H1 (cell line): ENCODE results near the gene DGKD.

Source experiments
- BRCA1 ChIP-seq: IDR thresholded peaks from 2 replicates; pipeline ENCODE4 v1.6.1; 2012; ENCODE audit warnings: low read depth, low read length, improper control_type of control experiment
- CBX8 ChIP-seq: fragments of 300-800, 300-1000 bp; sonication (generic); IDR thresholded peaks from 2 replicates; pipeline ENCODE4 v1.7.1; 2016; ENCODE audit warnings: low read depth, low read length, borderline replicate concordance
- EZH2 ChIP-seq: fragments of 200-600 bp; sonication (generic); IDR thresholded peaks from 2 replicates; pipeline ENCODE4 v1.7.1; 2012; ENCODE audit warnings: low read depth, mild to moderate bottlenecking, moderate library complexity, low read length, inconsistent platforms; ENCODE audit not compliant: severe bottlenecking
- GABPA ChIP-seq: IDR thresholded peaks from 2 replicates; pipeline ENCODE4 v1.6.1; 2011; ENCODE audit warnings: mild to moderate bottlenecking, low read length, moderate library complexity, borderline replicate concordance; ENCODE audit not compliant: insufficient read depth
- PHF8 ChIP-seq: fragments of 200-600 bp; sonication (generic); conservative IDR thresholded peaks from 2 replicates; pipeline ENCODE4 v1.7.1; 2012; ENCODE audit warnings: low read depth, mild to moderate bottlenecking, inconsistent platforms, low read length, moderate library complexity
- POLR2A ChIP-seq, 2 experiments: IDR thresholded peaks; 1 replicate in 1 of 2; 2 replicates in 1 of 2; pipeline ENCODE4 v1.6.1; 2011; ENCODE audit warnings: low read depth in 2 of 2, low read length in 2 of 2, mild to moderate bottlenecking in 2 of 2; ENCODE audit errors: control extremely low read depth in 1 of 2
- POLR2AphosphoS5 ChIP-seq: IDR thresholded peaks from 2 replicates; pipeline ENCODE4 v1.6.1; 2011; ENCODE audit warnings: low read depth, low read length
- RAD21 ChIP-seq, 2 experiments: IDR thresholded peaks in 1 of 2; conservative IDR thresholded peaks in 1 of 2; 2 replicates each; pipeline ENCODE4 v1.6.1; 2011; ENCODE audit warnings: low read depth in 2 of 2, low read length in 2 of 2, improper control_type of control experiment in 1 of 2, inconsistent platforms in 1 of 2, mild to moderate bottlenecking in 1 of 2, moderate library complexity in 1 of 2
- SIN3A ChIP-seq, 2 experiments: IDR thresholded peaks in 1 of 2; conservative IDR thresholded peaks in 1 of 2; 2 replicates each; pipeline ENCODE4 v1.6.1; 2011 to 2012; ENCODE audit warnings: low read length in 2 of 2, improper control_type of control experiment in 1 of 2, low read depth in 1 of 2, mild to moderate bottlenecking in 1 of 2
- SRF ChIP-seq: IDR thresholded peaks from 2 replicates; pipeline ENCODE4 v1.6.1; 2011; ENCODE audit warnings: mild to moderate bottlenecking, low read depth, low read length, moderate library complexity
- TAF1 ChIP-seq: IDR thresholded peaks from 2 replicates; pipeline ENCODE4 v1.6.1; 2011; ENCODE audit warnings: mild to moderate bottlenecking, low read depth, low read length
- TEAD4 ChIP-seq: IDR thresholded peaks from 2 replicates; pipeline ENCODE4 v1.6.1; 2012; ENCODE audit warnings: low read depth, low read length, inconsistent platforms, mixed read lengths
- TF ChIP-seq, protein P1 (sequence below), 3 experiments: IDR thresholded peaks; 1 replicate in 2 of 3; 2 replicates in 1 of 3; pipeline versions ENCODE4 v1.5.1 to v1.6.1; 2011; ENCODE audit warnings: low read length in 3 of 3, mild to moderate bottlenecking in 3 of 3, inconsistent platforms in 2 of 3, low read depth in 1 of 3, moderate library complexity in 1 of 3; ENCODE audit not compliant: insufficient read depth in 1 of 3; ENCODE audit errors: control extremely low read depth in 1 of 3

DNA sequence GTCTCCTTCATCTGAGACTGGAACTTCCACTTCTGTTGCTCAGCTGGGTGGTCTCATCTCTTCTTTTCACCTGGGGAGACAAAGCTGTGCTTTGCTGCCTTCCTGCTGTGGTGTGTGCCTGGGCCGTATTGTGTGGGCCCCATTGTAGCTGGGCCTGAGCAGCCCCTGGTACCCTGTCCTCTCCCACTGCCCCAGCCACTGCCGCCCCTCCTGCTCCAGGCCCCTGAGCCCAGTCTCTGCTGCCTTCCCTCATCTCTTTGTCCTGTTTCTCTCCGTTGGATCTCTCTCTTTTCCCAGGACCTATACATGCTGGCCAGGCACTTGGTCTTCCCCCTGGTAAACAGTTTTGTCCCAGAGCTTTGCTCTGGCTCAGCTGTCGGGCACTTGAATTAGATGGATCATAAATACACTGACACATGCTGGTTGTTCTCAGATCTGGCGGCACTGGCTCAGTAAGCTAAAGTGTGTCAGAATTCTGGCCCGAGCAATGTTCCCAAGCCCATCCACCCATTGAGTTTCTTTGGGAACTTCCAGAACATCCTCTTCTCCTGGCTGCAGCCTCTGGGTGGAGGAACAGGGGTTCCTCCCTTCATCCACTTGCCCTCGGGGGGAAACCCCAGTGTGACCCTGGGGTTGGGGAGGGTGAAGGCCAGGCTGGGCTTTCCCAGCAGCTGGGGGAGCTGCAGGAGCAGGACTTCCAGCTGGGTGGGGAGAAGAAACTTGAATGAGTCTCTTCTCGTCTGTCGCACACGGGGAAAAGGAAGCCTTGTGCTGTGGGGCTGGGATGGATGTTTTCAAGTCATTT lies 99.0 kb downstream of the DGKD start:
- no peak for TF ChIP-seq CBX8
- no peak for TF ChIP-seq BRCA1
- TF ChIP-seq SRF = no peak
- no peak for TF ChIP-seq SIN3A (conservative IDR thresholded peaks at IDR 0.05 in 1 of 2, IDR thresholded peaks at IDR 0.05 in 1 of 2; ENCODE audit: low read depth in 1 of 2, low read length in 2 of 2)
- TF ChIP-seq RAD21 (IDR thresholded peaks at IDR 0.05 in 1 of 2, conservative IDR thresholded peaks at IDR 0.05 in 1 of 2; ENCODE audit: low read depth in 2 of 2, low read length in 2 of 2) = no peak
- TF ChIP-seq EZH2 = no peak
- TF ChIP-seq POLR2AphosphoS5 = no peak
- TF ChIP-seq, protein P1, sequence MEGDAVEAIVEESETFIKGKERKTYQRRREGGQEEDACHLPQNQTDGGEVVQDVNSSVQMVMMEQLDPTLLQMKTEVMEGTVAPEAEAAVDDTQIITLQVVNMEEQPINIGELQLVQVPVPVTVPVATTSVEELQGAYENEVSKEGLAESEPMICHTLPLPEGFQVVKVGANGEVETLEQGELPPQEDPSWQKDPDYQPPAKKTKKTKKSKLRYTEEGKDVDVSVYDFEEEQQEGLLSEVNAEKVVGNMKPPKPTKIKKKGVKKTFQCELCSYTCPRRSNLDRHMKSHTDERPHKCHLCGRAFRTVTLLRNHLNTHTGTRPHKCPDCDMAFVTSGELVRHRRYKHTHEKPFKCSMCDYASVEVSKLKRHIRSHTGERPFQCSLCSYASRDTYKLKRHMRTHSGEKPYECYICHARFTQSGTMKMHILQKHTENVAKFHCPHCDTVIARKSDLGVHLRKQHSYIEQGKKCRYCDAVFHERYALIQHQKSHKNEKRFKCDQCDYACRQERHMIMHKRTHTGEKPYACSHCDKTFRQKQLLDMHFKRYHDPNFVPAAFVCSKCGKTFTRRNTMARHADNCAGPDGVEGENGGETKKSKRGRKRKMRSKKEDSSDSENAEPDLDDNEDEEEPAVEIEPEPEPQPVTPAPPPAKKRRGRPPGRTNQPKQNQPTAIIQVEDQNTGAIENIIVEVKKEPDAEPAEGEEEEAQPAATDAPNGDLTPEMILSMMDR (IDR thresholded peaks at IDR 0.05; ENCODE audit: control extremely low read depth in 1 of 3, insufficient read depth in 1 of 3, low read depth in 1 of 3, low read length in 3 of 3) = no peak
- no peak for TF ChIP-seq TAF1
- no peak for TF ChIP-seq GABPA
- TF ChIP-seq TEAD4 = no peak
- no peak for TF ChIP-seq POLR2A (IDR thresholded peaks at IDR 0.05; ENCODE audit: control extremely low read depth in 1 of 2, low read depth in 2 of 2, low read length in 2 of 2)
- no peak for TF ChIP-seq PHF8
